NCI-H345 (cell line): Measurements from ENCODE around the gene GPC5.
A peak's percentile ranks its signal among the peaks of the same experiment; 100 is the strongest.
"Not testable (repeated sequence)": the region's sequence is repeated elsewhere in the genome, so short reads cannot be mapped to it uniquely, and the experiment has no call there.

Experiments
- DNase-seq: peaks from one replicate; lab custom pipeline; 2025; lab: John Stamatoyannopoulos, UW

GPC5 gene

GRCh38 chr13:92842145-92842544 is 1443.7 kb downstream of the GPC5 start:
- no peak for DNase-seq

- peak; percentile 81 for DNase-seq
These were observed 1445.1 kb downstream of the GPC5 start for GRCh38 chr13:92843549-92843948.

- no peak for DNase-seq
These were observed 1451.0 kb downstream of the GPC5 start for GRCh38 chr13:92849381-92849780.

GRCh38 chr13:92864584-92865284 is 1466.3 kb downstream of the GPC5 start:
- DNase-seq: peak; percentile 27

GRCh38 chr13:92873029-92873428 is 1474.6 kb downstream of the GPC5 start:
- no peak for DNase-seq

GRCh38 chr13:92886535-92887077 is 1488.2 kb downstream of the GPC5 start:
- DNase-seq: no peak

- DNase-seq: no peak
These were observed 1496.0 kb downstream of the GPC5 start for GRCh38 chr13:92894447-92894846.

GRCh38 chr13:92896842-92897241 is 1498.4 kb downstream of the GPC5 start:
- peak; percentile 54 for DNase-seq

- DNase-seq: not testable (repeated sequence)
These were observed 1500.5 kb downstream of the GPC5 start for GRCh38 chr13:92898946-92899345.

GRCh38 chr13:92900446-92900845 is 1502.0 kb downstream of the GPC5 start:
- no peak for DNase-seq

GRCh38 chr13:92901739-92902138 is 1503.3 kb downstream of the GPC5 start:
- DNase-seq: no peak

- DNase-seq: no peak
These were observed 1514.2 kb downstream of the GPC5 start for GRCh38 chr13:92912629-92913028.

- no peak for DNase-seq
These were observed 1515.4 kb downstream of the GPC5 start for GRCh38 chr13:92913840-92914239.
